ENCODE measurements around the gene PPDPF. TPM values are rescaled to one million over a fixed set of nuclear protein-coding genes. Genes with fewer than 3 reads are reported as not detected.

Gene PPDPF
- 234 TPM for polyA plus RNA-seq
- long read RNA-seq, donor 1, transcript PPDPF-202 (4 exons, 868 nt): major isoform, 68 of 84 reads
- long read RNA-seq, donor 1, partial matches to known transcripts: 12 of 84 reads
- long read RNA-seq, donor 1, other reads (novel, unspliced or antisense): 0 of 84 reads
- long read RNA-seq, donor 2, transcript PPDPF-204 (3 exons, 478 nt): minor isoform, 8 of 255 reads
- long read RNA-seq, donor 2, transcript PPDPF-202 (4 exons, 868 nt): major isoform, 211 of 255 reads
- long read RNA-seq, donor 2, partial matches to known transcripts: 20 of 255 reads
- long read RNA-seq, donor 2, other reads (novel, unspliced or antisense): 9 of 255 reads
- long read RNA-seq, donor 3, transcript PPDPF-202 (4 exons, 868 nt): major isoform, 192 of 263 reads
- long read RNA-seq, donor 3, transcript PPDPF-203 (2 exons, 373 nt): minor isoform, 5 of 263 reads
- long read RNA-seq, donor 3, transcript PPDPF-201 (3 exons, 627 nt): minor isoform, 8 of 263 reads
- long read RNA-seq, donor 3, partial matches to known transcripts: 45 of 263 reads
- long read RNA-seq, donor 3, other reads (novel, unspliced or antisense): 10 of 263 reads
- long read RNA-seq, donor 4, transcript PPDPF-202 (4 exons, 868 nt): major isoform, 34 of 52 reads
- long read RNA-seq, donor 4, partial matches to known transcripts: 14 of 52 reads
- long read RNA-seq, donor 4, other reads (novel, unspliced or antisense): 0 of 52 reads
- long read RNA-seq, donor 5, transcript PPDPF-202 (4 exons, 868 nt): major isoform, 141 of 152 reads
- long read RNA-seq, donor 5, partial matches to known transcripts: 10 of 152 reads
- long read RNA-seq, donor 5, other reads (novel, unspliced or antisense): 0 of 152 reads
- long read RNA-seq, donor 6, transcript PPDPF-202 (4 exons, 868 nt): major isoform, 154 of 201 reads
- long read RNA-seq, donor 6, transcript PPDPF-201 (3 exons, 627 nt): minor isoform, 5 of 201 reads
- long read RNA-seq, donor 6, partial matches to known transcripts: 39 of 201 reads
- long read RNA-seq, donor 6, other reads (novel, unspliced or antisense): 0 of 201 reads
- long read RNA-seq, donor 7, transcript PPDPF-202 (4 exons, 868 nt): major isoform, 160 of 192 reads
- long read RNA-seq, donor 7, partial matches to known transcripts: 25 of 192 reads
- long read RNA-seq, donor 7, other reads (novel, unspliced or antisense): 0 of 192 reads
- long read RNA-seq, donor 8, transcript PPDPF-201 (3 exons, 627 nt): minor isoform, 6 of 291 reads
- long read RNA-seq, donor 8, transcript PPDPF-202 (4 exons, 868 nt): major isoform, 238 of 291 reads
- long read RNA-seq, donor 8, partial matches to known transcripts: 30 of 291 reads
- long read RNA-seq, donor 8, other reads (novel, unspliced or antisense): 11 of 291 reads
- long read RNA-seq, donor 9, transcript PPDPF-202 (4 exons, 868 nt): major isoform, 72 of 109 reads
- long read RNA-seq, donor 9, partial matches to known transcripts: 33 of 109 reads
- long read RNA-seq, donor 9, other reads (novel, unspliced or antisense): 0 of 109 reads
- long read RNA-seq, donor 10, transcript PPDPF-203 (2 exons, 373 nt): minor isoform, 5 of 224 reads
- long read RNA-seq, donor 10, transcript PPDPF-204 (3 exons, 478 nt): minor isoform, 8 of 224 reads
- long read RNA-seq, donor 10, transcript PPDPF-202 (4 exons, 868 nt): major isoform, 185 of 224 reads
- long read RNA-seq, donor 10, partial matches to known transcripts: 15 of 224 reads
- long read RNA-seq, donor 10, other reads (novel, unspliced or antisense): 9 of 224 reads
- long read RNA-seq, donor 11, transcript PPDPF-202 (4 exons, 868 nt): major isoform, 120 of 151 reads
- long read RNA-seq, donor 11, transcript PPDPF-201 (3 exons, 627 nt): minor isoform, 5 of 151 reads
- long read RNA-seq, donor 11, partial matches to known transcripts: 24 of 151 reads
- long read RNA-seq, donor 11, other reads (novel, unspliced or antisense): 0 of 151 reads

- WGBS (ENCODE audit: insufficient coverage, low lambda C conversion rate): no CpG with 5 or more reads among the region's 64 CpGs
- peaks cover 13% of the 10 kb centered on the region for H3K9me3 ChIP-seq (ENCODE audit: control insufficient read depth, low read depth, low read length)
- peak; percentile 77 to 84 for DNase-seq
- peaks cover 28% of the 10 kb centered on the region for H3K27me3 ChIP-seq (ENCODE audit: control insufficient read depth, insufficient read depth, low read length)
- H3K36me3 ChIP-seq (ENCODE audit: control insufficient read depth, insufficient read depth, low read length): peaks cover 16% of the 10 kb centered on the region
- peaks cover 11% of the 10 kb centered on the region for H3K4me1 ChIP-seq (ENCODE audit: control insufficient read depth, insufficient read depth, low read length)
- peak within 1 kb of the TSS; percentile 67 for H3K4me3 ChIP-seq (ENCODE audit: low read length)
- H3K27ac ChIP-seq (ENCODE audit: low read length): peak within 1 kb of the TSS; percentile 65
Observed at GRCh38 chr20:63520504-63520933, at the start of gene PPDPF. Gene PPDPF (plus strand): TSS chr20:63520765. CDS start chr20:63521309, 544 bp downstream.

DNA sequence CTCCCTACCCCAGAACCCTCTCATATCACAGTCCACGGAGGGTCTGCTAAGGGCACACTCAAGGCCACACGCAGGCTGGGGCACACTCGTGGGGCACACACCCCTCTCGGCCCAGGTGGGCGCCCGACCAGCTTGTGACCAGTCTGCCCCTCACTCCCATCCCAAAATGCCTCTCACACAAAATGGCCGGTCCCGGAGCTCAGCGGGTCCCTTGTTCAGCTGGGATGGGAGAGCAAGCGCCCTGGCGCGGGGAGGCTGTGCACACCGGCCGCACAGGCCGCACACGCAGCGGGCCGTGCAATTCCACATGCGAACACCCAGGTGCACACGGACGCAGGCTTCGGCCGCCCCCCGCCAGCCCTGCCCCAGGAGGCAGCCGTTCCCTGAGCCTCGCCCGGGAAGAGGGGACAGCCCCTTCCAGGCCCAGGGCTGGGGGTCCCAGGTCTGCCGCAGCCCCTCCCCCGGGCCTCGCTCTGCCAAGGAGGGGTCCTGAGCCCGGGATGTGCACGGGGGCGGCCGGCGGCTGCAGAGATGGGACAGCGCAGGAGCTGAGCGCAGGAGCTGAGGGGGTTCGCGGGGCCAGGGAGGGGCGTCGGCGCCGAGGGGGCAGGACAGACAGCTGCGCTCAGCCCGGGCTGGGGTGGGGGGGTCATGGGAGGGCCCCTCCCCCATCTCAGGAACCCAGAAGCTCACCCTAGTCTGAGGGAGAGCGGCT lies 49.4 kb upstream of the PPDPF start:
- no peak overlapping the region for H3K4me3 ChIP-seq (ENCODE audit: low read length)
- no CpG with 5 or more reads among the region's 46 CpGs for WGBS (ENCODE audit: insufficient coverage, low lambda C conversion rate)

GRCh38 chr20:63471717-63471980 lies 48.9 kb upstream of the PPDPF start:
- no peaks in the 10 kb centered on the region for H3K4me1 ChIP-seq (ENCODE audit: control insufficient read depth, insufficient read depth, low read length)
- H3K27ac ChIP-seq (ENCODE audit: low read length): no peak overlapping the region
- no peak overlapping the region for H3K4me3 ChIP-seq (ENCODE audit: low read length)
- no peaks in the 10 kb centered on the region for H3K9me3 ChIP-seq (ENCODE audit: control insufficient read depth, low read depth, low read length)
- no peaks in the 10 kb centered on the region for H3K36me3 ChIP-seq (ENCODE audit: control insufficient read depth, insufficient read depth, low read length)
- no CpG with 5 or more reads among the region's 27 CpGs for WGBS (ENCODE audit: insufficient coverage, low lambda C conversion rate)
- H3K27me3 ChIP-seq (ENCODE audit: control insufficient read depth, insufficient read depth, low read length): peaks cover 65% of the 10 kb centered on the region
- DNase-seq: no peak

More for the DNA sequence above, 49.4 kb upstream of the PPDPF start:
- H3K4me1 ChIP-seq (ENCODE audit: control insufficient read depth, insufficient read depth, low read length): no peaks in the 10 kb centered on the region
- no peak overlapping the region for H3K27ac ChIP-seq (ENCODE audit: low read length)
- H3K9me3 ChIP-seq (ENCODE audit: control insufficient read depth, low read depth, low read length): no peaks in the 10 kb centered on the region
- H3K36me3 ChIP-seq (ENCODE audit: control insufficient read depth, insufficient read depth, low read length): no peaks in the 10 kb centered on the region
- peaks cover 65% of the 10 kb centered on the region for H3K27me3 ChIP-seq (ENCODE audit: control insufficient read depth, insufficient read depth, low read length)
- no peak for DNase-seq

DNA sequence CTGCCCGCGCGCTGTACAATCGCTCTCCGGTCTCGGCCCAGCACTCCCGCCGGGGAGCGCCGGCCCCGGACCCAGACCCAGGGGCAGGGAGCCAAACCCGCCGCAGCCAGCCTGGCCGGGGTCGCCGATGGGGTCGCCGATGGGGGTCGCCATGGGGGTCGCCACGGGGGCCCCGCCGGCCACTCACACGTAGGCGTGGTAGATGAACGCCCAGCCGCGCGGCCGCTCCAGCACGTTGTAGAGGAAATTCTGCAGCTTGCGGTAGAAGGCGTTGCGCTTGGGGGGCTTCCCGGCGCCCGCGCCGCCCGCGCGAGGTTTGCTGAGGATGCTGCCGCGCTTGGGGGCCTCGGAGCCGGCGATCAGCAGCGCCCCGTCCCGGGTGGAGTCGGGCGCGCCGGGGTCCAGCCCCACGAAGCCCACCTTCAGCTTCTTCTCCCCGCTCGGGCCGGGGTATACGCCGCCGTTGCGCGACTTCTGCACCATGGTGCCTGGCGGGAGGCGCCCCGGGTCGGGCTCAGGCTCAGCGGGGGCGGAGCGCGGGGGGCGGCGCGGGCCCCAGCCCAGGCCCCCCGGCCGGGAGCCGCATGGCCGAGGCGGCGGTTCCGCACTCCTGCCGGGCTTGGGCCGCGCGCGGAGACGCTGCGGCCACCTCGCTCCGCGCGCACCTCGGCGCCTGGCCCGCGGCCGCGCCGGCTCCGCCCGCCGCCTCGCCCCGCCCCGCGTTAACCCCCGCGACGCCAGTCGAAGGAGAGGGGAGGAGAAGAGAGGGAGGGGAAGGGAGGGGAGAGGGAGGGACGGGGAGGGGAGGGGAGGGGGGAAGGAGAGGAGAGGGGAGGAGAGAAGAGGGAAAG lies 48.4 kb upstream of the PPDPF start, which contains the start of gene KCNQ2:
TSS of gene KCNQ2 (minus strand) at position 675 of the 851 bp plus-strand sequence. CDS start at position 483, 192 bp downstream.
- Histone ChIP-seq H3K36me3 (ENCODE audit: control insufficient read depth, insufficient read depth, low read length) (no peaks in the 10 kb centered on the region), H3K4me1 (ENCODE audit: control insufficient read depth, insufficient read depth, low read length) (no peaks in the 10 kb centered on the region), H3K9me3 (ENCODE audit: control insufficient read depth, low read depth, low read length) (no peaks in the 10 kb centered on the region), H3K27me3 (ENCODE audit: control insufficient read depth, insufficient read depth, low read length) (peaks cover 71% of the 10 kb centered on the region), H3K4me3 (ENCODE audit: low read length) (no peak within 1 kb of the TSS), H3K27ac (ENCODE audit: low read length) (no peak within 1 kb of the TSS)
- no CpG with 5 or more reads among the region's 111 CpGs for WGBS (ENCODE audit: insufficient coverage, low lambda C conversion rate)
- no peak for DNase-seq

DNA sequence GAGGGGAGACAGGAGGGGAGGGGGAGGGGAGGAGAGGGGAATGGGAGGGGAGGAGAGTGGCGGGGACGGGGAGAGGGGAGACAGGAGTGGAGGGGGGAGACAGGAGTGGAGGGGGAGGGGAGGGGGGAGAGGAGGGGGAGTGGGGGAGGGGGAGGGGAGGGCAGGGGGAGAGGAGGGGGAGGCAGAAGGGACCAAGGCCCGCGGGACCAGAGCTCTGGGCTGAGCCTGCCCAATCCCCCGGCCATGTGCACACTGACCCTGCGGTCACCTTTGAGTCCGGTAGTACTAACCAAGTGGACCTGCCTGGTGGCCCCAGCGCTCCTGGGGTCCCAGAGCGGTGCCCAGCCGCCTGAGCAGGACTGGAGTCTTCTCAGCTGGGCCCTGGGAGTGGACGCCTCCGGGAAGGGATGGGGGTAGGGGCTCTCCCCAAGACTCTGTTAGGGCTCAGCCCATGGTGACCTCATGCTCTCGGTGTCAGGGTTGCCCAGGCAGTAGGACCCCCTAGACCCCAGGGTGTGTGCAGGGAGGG lies 47.6 kb upstream of the PPDPF start:
- H3K27me3 ChIP-seq (ENCODE audit: control insufficient read depth, insufficient read depth, low read length): peaks cover 76% of the 10 kb centered on the region
- no peaks in the 10 kb centered on the region for H3K4me1 ChIP-seq (ENCODE audit: control insufficient read depth, insufficient read depth, low read length)
- H3K4me3 ChIP-seq (ENCODE audit: low read length): no peak overlapping the region
- H3K9me3 ChIP-seq (ENCODE audit: control insufficient read depth, low read depth, low read length): no peaks in the 10 kb centered on the region
- H3K36me3 ChIP-seq (ENCODE audit: control insufficient read depth, insufficient read depth, low read length): no peaks in the 10 kb centered on the region
- no peak for DNase-seq
- H3K27ac ChIP-seq (ENCODE audit: low read length): no peak overlapping the region
- WGBS (ENCODE audit: insufficient coverage, low lambda C conversion rate): no CpG with 5 or more reads among the region's 13 CpGs

- no peaks in the 10 kb centered on the region for H3K9me3 ChIP-seq (ENCODE audit: control insufficient read depth, low read depth, low read length)
- no peak overlapping the region for H3K4me3 ChIP-seq (ENCODE audit: low read length)
- no CpG with 5 or more reads among the region's 30 CpGs for WGBS (ENCODE audit: insufficient coverage, low lambda C conversion rate)
- H3K27me3 ChIP-seq (ENCODE audit: control insufficient read depth, insufficient read depth, low read length): peaks cover 84% of the 10 kb centered on the region
- no peak for DNase-seq
- H3K36me3 ChIP-seq (ENCODE audit: control insufficient read depth, insufficient read depth, low read length): no peaks in the 10 kb centered on the region
- H3K4me1 ChIP-seq (ENCODE audit: control insufficient read depth, insufficient read depth, low read length): no peaks in the 10 kb centered on the region
- H3K27ac ChIP-seq (ENCODE audit: low read length): no peak overlapping the region
Observed at GRCh38 chr20:63473555-63474449, 46.8 kb upstream of the PPDPF start.

GRCh38 chr20:63475209-63475608 lies 45.4 kb upstream of the PPDPF start:
- Histone ChIP-seq H3K9me3 (ENCODE audit: control insufficient read depth, low read depth, low read length) (no peaks in the 10 kb centered on the region), H3K27me3 (ENCODE audit: control insufficient read depth, insufficient read depth, low read length) (peaks cover 81% of the 10 kb centered on the region), H3K4me3 (ENCODE audit: low read length) (no peak overlapping the region), H3K36me3 (ENCODE audit: control insufficient read depth, insufficient read depth, low read length) (no peaks in the 10 kb centered on the region), H3K27ac (ENCODE audit: low read length) (no peak overlapping the region), H3K4me1 (ENCODE audit: control insufficient read depth, insufficient read depth, low read length) (no peaks in the 10 kb centered on the region)
- WGBS (ENCODE audit: insufficient coverage, low lambda C conversion rate): no CpG with 5 or more reads among the region's 16 CpGs
- DNase-seq: no peak

All from large intestine (tissue), 12 donors.